Mucosa of descending colon (tissue), 3 donors: ENCODE measurements around the gene HMOX2. TPM values are rescaled to one million over a fixed set of nuclear protein-coding genes. Genes with fewer than 3 reads are reported as not detected.
A peak's percentile ranks its signal among the peaks of the same experiment; 100 is the strongest.

Experiments used
- ATAC-seq: fragments of 200-7000 bp; cut with Tn5 transposase; one replicate; pipeline ENCODE4 v1.9.1; 2020; ENCODE audit warnings: mild to moderate bottlenecking, moderate library complexity
- DNase-seq, 3 donors: peaks; one replicate each; pipeline ENCODE4 v3.0.0-alpha.2; 2020
- H3K36me3 ChIP-seq: fragments of 200-600 bp; one replicate; pipeline ENCODE4 v1.8.0; 2021; ENCODE audit warnings: low read depth, mild to moderate bottlenecking
- H3K4me1 ChIP-seq: fragments of 200-600 bp; one replicate; pipeline ENCODE4 v1.8.0; 2021; ENCODE audit warnings: low read depth, mild to moderate bottlenecking
- H3K4me3 ChIP-seq: fragments of 200-600 bp; one replicate; pipeline ENCODE4 v1.8.0; 2021; ENCODE audit warnings: mild to moderate bottlenecking
- H3K9me3 ChIP-seq: fragments of 200-600 bp; one replicate; pipeline ENCODE4 v1.8.0; 2021; ENCODE audit warnings: mild to moderate bottlenecking
- CTCF ChIP-seq: fragments of 200-600 bp; IDR thresholded peaks from one replicate; pipeline ENCODE4 v1.8.0; 2022; ENCODE audit warnings: antibody characterized with exemption, mild to moderate bottlenecking
- intact Hi-C, 2 donors: fragments of 100-400 bp; cut with DNase I in 1 of 2; cut with micrococcal nuclease in 1 of 2; formaldehyde crosslinking; loops; one replicate each; pipeline versions ENCODE4 v1.11.0 to v1.11.1; 2022; cut with DNase I, micrococcal nuclease
- total RNA-seq, 3 donors: library from RNA; stranded (reverse); fragmentation: NEBNext Ultra II Directional in 2 of 3; extraction: Animal tissue kit (Norgen Biotek cat#: 25700) in 2 of 3; gene quantifications; one replicate each; pipeline versions ENCODE4 v1.2.1 to v1.2.4, GENCODE V29; 2021 to 2023
- donor health status: DM: no; HTN: no; CAD: no; lungs with moderate emphysema.
- donor health status: DM: no; HTN: no; CAD: no.
- donor health status: DM: no; HTN: yes; CAD: no.

The HMOX2 gene
- total RNA-seq, 3 donors from 2014 or later, result 36.0 to 52.7 (median 49.3) TPM

- DNase-seq (no peak), ATAC-seq (no peak)
- Histone ChIP-seq H3K36me3 (peaks cover under 1% of the 10 kb centered on the region), H3K4me1 (peaks cover 3% of the 10 kb centered on the region), H3K9me3 (no peaks in the 10 kb centered on the region), H3K4me3 (no peak overlapping the region)
- intact Hi-C loops, result no loop called here
- TF ChIP-seq CTCF, result no peak
Observed at GRCh38 chr16:4455951-4456350, 20.2 kb upstream of the HMOX2 start.

DNA sequence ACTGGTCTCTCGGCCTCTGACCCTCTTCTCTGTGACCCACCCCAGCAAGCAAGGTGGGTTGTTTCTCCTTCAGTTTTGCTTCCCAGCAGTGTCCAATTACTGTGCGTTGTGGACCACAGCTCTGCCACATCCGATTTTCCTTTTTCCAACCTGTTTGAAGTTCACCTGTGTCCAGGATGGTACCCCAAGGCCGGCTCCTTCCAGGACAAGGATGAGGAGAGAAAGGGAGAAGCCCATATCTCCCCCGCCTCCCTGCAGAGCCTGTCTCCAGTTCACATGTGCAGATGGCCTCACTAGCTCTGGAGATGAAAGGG lies 15.3 kb upstream of the HMOX2 start:
- Histone ChIP-seq H3K9me3 (no peaks in the 10 kb centered on the region), H3K4me1 (peaks cover 3% of the 10 kb centered on the region), H3K4me3 (no peak overlapping the region), H3K36me3 (no peaks in the 10 kb centered on the region)
- intact Hi-C loops, result no loop called here
- DNase-seq (no peak), ATAC-seq (no peak)
- no peak for TF ChIP-seq CTCF

- DNase-seq (no peak), ATAC-seq (no peak)
- Histone ChIP-seq H3K4me1 (peaks cover 3% of the 10 kb centered on the region), H3K4me3 (no peak overlapping the region), H3K9me3 (no peaks in the 10 kb centered on the region), H3K36me3 (no peaks in the 10 kb centered on the region)
- no peak for TF ChIP-seq CTCF
- intact Hi-C loops, result no loop called here
Observed at GRCh38 chr16:4461250-4462085, 14.7 kb upstream of the HMOX2 start.

GRCh38 chr16:4463522-4464163 lies 12.6 kb upstream of the HMOX2 start:
- DNase-seq (no peak), ATAC-seq (no peak)
- TF ChIP-seq CTCF, result no peak
- peaks cover 3% of the 10 kb centered on the region for H3K4me1 ChIP-seq
- no peak overlapping the region for H3K4me3 ChIP-seq
- no peaks in the 10 kb centered on the region for H3K36me3 ChIP-seq
- intact Hi-C loops, result no loop called here
- no peaks in the 10 kb centered on the region for H3K9me3 ChIP-seq

GRCh38 chr16:4465977-4466779 lies 10.0 kb upstream of the HMOX2 start:
- intact Hi-C loops, result no loop called here
- no peaks in the 10 kb centered on the region for H3K4me1 ChIP-seq
- H3K9me3 ChIP-seq, result no peaks in the 10 kb centered on the region
- H3K36me3 ChIP-seq, result no peaks in the 10 kb centered on the region
- peak; percentile 73 for ATAC-seq
- peak; percentile 30 to 80 (median 37) for DNase-seq
- TF ChIP-seq CTCF, result no peak
- no peak overlapping the region for H3K4me3 ChIP-seq
